Small intestine (tissue), 7 donors: ENCODE results near the gene WFIKKN1. TPM values are rescaled to one million over a fixed set of nuclear protein-coding genes. Genes with fewer than 3 reads are reported as not detected.

Experiments used
- DNase-seq, 2 donors: peaks; one replicate each; pipeline versions ENCODE4 v3.0.0 to v3.0.0-alpha.2; 2013
- FAIRE-seq: peaks from 2 replicates; lab custom pipeline; 2012; peaks lifted over from hg19 to GRCh38; lab: Jason Lieb, UNC
- H3K27ac ChIP-seq, 3 donors: one replicate each; pipeline ENCODE4 v1.5.1; 2013; ENCODE audit warnings: low read length in 2 of 3, mild to moderate bottlenecking in 2 of 3, control low read depth in 1 of 3, inconsistent platforms in 1 of 3, low read depth in 1 of 3, moderate library complexity in 1 of 3
- H3K27me3 ChIP-seq, 3 donors: one replicate each; pipeline ENCODE4 v1.6.1; 2013; ENCODE audit warnings: low read length in 3 of 3, inconsistent platforms in 1 of 3; ENCODE audit not compliant: control insufficient read depth in 3 of 3, insufficient read depth in 3 of 3
- H3K36me3 ChIP-seq, 3 donors: one replicate each; pipeline ENCODE4 v1.6.1; 2013; ENCODE audit warnings: low read length in 3 of 3, inconsistent platforms in 1 of 3, low read depth in 1 of 3, mild to moderate bottlenecking in 1 of 3, moderate library complexity in 1 of 3; ENCODE audit not compliant: control insufficient read depth in 3 of 3, insufficient read depth in 2 of 3
- H3K4me1 ChIP-seq, 3 donors: one replicate each; pipeline ENCODE4 v1.6.1; 2013; ENCODE audit warnings: low read length in 2 of 3, inconsistent platforms in 1 of 3, low read depth in 1 of 3, mild to moderate bottlenecking in 1 of 3, moderate library complexity in 1 of 3; ENCODE audit not compliant: control insufficient read depth in 3 of 3, insufficient read depth in 2 of 3
- H3K4me3 ChIP-seq, 3 donors: one replicate each; pipeline ENCODE4 v1.5.1; 2013; ENCODE audit warnings: low read length in 3 of 3, control low read depth in 1 of 3, inconsistent platforms in 1 of 3, low read depth in 1 of 3, mild to moderate bottlenecking in 1 of 3, moderate library complexity in 1 of 3
- H3K9me3 ChIP-seq, 2 donors: one replicate each; pipeline ENCODE4 v1.6.1; 2013; ENCODE audit warnings: low read depth in 1 of 2, low read length in 1 of 2; ENCODE audit not compliant: control insufficient read depth in 2 of 2, insufficient read depth in 1 of 2
- WGBS, 3 donors: extraction: QIAGEN DNeasy Blood & Tissue Kit; methylation state at CpG; one replicate each; pipeline ENCODE4 v1.1.7; 2013; 5-methylcytosine and 5-hydroxymethylcytosine counted together
- polyA plus RNA-seq, 4 donors: library from polyadenylated mRNA; stranded (reverse) in 3 of 4; unstranded in 1 of 4; fragments of 200-250 nt in 3 of 4; fragments of 120-200 nt in 1 of 4; gene quantifications; one replicate each; pipeline versions ENCODE4 v1.2.1 to v1.2.3, GENCODE V29; 2013
- donor health status: healthy with polysubstance abuse.
- donor health status: control.
- donor health status: control.
- donor health status: Bipolar disorder and iron deficiency.
- donor health status: healthy.

Gene WFIKKN1
- polyA plus RNA-seq, 4 donors = 0.60 to 7.6 (median 3.6) TPM

GRCh38 chr16:629185-629832 lies 1.5 kb upstream of the WFIKKN1 start:
- WGBS, 3 donors = 74 to 84% (median 78%) methylated on average over 29 of the region's 29 CpGs
- H3K36me3 ChIP-seq = peaks cover 0 to 68% (median 5%) of the 10 kb centered on the region in 3 donors

GRCh38 chr16:629833-630248 lies 944 bp upstream of the WFIKKN1 start:
- WGBS, 3 donors = 41 to 47% (median 46%) methylated on average over 11 of the region's 11 CpGs
- no peak overlapping the region for H3K4me3 ChIP-seq
- H3K27ac ChIP-seq = no peak overlapping the region
- no peaks in the 10 kb centered on the region for H3K9me3 ChIP-seq
- peaks cover 0 to 22% (median 3%) of the 10 kb centered on the region in 3 donors for H3K4me1 ChIP-seq
- H3K27me3 ChIP-seq = no peaks in the 10 kb centered on the region
- H3K36me3 ChIP-seq = peaks cover 0 to 70% (median 5%) of the 10 kb centered on the region in 3 donors
- FAIRE-seq (no peak), DNase-seq (no peak)

More at GRCh38 chr16:629185-629832, 1.5 kb upstream of the WFIKKN1 start:
- Histone ChIP-seq H3K27me3 (no peaks in the 10 kb centered on the region), H3K27ac (no peak overlapping the region), H3K4me3 (no peak overlapping the region), H3K4me1 (peaks cover 0 to 21% (median 3%) of the 10 kb centered on the region in 3 donors), H3K9me3 (no peaks in the 10 kb centered on the region)
- FAIRE-seq (no peak), DNase-seq (peak in 1 of 2 donors; percentile 23)

DNA sequence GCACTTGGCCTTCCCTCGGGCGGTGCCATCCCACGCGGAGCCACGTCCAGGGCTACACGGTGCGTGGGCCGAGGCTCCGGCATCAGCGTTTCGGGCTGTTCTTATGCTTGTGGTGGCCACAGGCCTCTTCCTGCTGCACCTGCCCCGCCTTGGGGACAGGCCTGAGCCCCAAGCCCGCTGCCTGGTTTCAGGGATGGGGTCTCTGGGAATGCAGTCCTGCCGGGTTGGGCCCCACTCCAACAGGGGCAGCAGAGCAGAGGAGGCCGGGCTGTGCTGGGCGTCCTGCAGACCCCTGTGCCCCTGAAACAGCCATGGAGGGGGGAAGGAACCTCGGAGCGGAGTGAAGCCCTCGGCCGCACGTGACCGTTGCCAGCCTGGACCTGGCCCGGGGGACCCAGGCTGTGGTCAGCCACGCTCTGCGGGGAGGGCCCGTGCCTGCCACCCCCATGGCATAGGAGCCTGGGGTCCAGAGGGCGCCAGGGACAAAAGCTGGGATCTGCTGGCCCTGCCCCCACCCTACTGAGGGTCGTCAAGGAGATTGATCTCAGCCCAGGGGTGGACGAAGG lies 453 bp upstream of the WFIKKN1 start:
- WGBS, 3 donors = 44 to 58% (median 46%) methylated on average over 24 to 29 of the region's 29 CpGs
- no peaks in the 10 kb centered on the region for H3K9me3 ChIP-seq
- no peaks in the 10 kb centered on the region for H3K27me3 ChIP-seq
- H3K27ac ChIP-seq = no peak overlapping the region
- peaks cover 0 to 27% (median 3%) of the 10 kb centered on the region in 3 donors for H3K4me1 ChIP-seq
- H3K4me3 ChIP-seq = no peak overlapping the region
- peaks cover 0 to 66% (median 5%) of the 10 kb centered on the region in 3 donors for H3K36me3 ChIP-seq
- DNase-seq = peak in 1 of 2 donors; percentile 20
- no peak for FAIRE-seq

DNA sequence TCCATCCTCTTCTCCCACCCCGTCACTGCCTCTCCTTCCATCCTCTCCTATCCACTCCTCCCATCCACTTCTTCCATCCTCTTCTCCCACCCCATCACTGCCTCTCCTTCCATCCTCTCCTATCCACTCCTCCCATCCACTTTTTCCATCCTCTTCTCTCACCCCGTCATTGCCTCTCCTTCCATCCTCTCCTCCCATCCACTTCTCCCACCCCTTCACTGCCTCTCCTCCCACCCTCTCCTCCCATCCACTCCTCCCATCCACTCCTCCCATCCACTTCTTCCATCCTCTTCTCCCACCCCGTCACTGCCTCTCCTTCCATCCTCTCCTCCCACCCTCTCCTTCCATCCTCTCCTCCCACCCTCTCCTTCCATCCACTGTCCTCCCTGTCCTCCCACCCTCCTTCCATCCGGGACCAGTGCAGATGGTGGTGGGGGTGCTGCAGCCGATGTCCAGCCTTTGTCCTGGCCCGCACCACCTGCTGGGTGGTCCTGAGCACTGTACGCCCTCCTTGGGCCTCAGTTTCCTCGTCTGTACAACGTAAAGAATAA lies 1.1 kb downstream of the WFIKKN1 start:
- Histone ChIP-seq H3K4me1 (peaks cover 0 to 30% (median 3%) of the 10 kb centered on the region in 3 donors), H3K27ac (no peak overlapping the region), H3K27me3 (no peaks in the 10 kb centered on the region), H3K4me3 (no peak overlapping the region), H3K36me3 (peaks cover 0 to 52% (median 3%) of the 10 kb centered on the region in 3 donors), H3K9me3 (no peaks in the 10 kb centered on the region)
- DNase-seq (no peak), FAIRE-seq (no peak)
- 45 to 57% (median 49%) methylated on average over 9 of the region's 9 CpGs for WGBS, 3 donors

- FAIRE-seq (no peak), DNase-seq (no peak)
- Histone ChIP-seq H3K9me3 (no peaks in the 10 kb centered on the region), H3K27ac (no peak overlapping the region), H3K27me3 (no peaks in the 10 kb centered on the region), H3K36me3 (peaks cover 0 to 44% (median 0%) of the 10 kb centered on the region in 3 donors), H3K4me3 (no peak overlapping the region), H3K4me1 (peaks cover 0 to 36% (median 3%) of the 10 kb centered on the region in 3 donors)
- 93 to 94% (median 94%) methylated on average over 63 to 67 of the region's 67 CpGs for WGBS, 3 donors
Measured at GRCh38 chr16:632486-633335, 1.9 kb downstream of the WFIKKN1 start.

DNA sequence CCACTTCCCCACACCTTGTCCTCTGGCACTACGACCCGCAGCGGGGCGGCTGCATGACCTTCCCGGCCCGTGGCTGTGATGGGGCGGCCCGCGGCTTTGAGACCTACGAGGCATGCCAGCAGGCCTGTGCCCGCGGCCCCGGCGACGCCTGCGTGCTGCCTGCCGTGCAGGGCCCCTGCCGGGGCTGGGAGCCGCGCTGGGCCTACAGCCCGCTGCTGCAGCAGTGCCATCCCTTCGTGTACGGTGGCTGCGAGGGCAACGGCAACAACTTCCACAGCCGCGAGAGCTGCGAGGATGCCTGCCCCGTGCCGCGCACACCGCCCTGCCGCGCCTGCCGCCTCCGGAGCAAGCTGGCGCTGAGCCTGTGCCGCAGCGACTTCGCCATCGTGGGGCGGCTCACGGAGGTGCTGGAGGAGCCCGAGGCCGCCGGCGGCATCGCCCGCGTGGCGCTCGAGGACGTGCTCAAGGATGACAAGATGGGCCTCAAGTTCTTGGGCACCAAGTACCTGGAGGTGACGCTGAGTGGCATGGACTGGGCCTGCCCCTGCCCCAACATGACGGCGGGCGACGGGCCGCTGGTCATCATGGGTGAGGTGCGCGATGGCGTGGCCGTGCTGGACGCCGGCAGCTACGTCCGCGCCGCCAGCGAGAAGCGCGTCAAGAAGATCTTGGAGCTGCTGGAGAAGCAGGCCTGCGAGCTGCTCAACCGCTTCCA lies 2.7 kb downstream of the WFIKKN1 start:
- Histone ChIP-seq H3K4me3 (no peak overlapping the region), H3K36me3 (peaks cover 0 to 36% (median 0%) of the 10 kb centered on the region in 3 donors), H3K9me3 (no peaks in the 10 kb centered on the region), H3K27ac (no peak overlapping the region), H3K27me3 (no peaks in the 10 kb centered on the region), H3K4me1 (peaks cover 0 to 42% (median 3%) of the 10 kb centered on the region in 3 donors)
- 97% methylated on average over 53 to 74 of the region's 74 CpGs for WGBS, 3 donors
- DNase-seq (no peak), FAIRE-seq (no peak)

DNA sequence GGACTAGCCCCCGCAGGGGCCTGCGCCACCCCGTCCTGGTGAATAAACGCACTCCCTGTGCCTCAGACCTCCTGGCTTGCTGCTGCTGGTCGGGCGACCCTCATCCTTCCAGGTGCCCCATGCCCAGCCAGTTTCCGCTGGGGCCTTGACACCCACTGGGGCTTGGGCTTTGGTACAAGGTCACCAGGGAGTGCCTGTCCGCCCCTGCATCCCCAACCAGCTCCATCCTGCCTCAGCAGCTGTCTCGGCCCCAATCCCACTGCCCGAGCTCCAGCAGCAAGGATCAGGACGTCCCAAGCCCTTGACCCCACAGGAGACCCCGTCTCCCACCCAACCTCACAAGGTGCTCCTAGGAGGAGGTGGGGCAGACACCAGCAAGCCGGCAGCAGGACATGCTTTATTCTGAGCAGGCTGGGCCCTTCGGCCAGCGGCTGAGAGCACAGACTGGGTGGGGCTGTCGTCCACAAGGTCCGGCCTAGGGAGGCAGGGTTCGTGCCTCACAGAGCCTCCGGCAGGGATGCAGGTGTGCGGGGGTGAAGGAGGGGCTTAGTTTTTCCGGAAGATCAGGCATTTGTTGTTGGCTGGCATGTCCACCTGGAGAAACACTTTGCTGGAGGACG lies 3.4 kb downstream of the WFIKKN1 start:
- no peaks in the 10 kb centered on the region for H3K27me3 ChIP-seq

More for the DNA sequence above, 3.4 kb downstream of the WFIKKN1 start:
- Histone ChIP-seq H3K4me3 (no peak overlapping the region), H3K9me3 (no peaks in the 10 kb centered on the region), H3K36me3 (peaks cover 0 to 30% (median 0%) of the 10 kb centered on the region in 3 donors), H3K4me1 (peaks cover 0 to 42% (median 3%) of the 10 kb centered on the region in 3 donors), H3K27ac (no peak overlapping the region)
- WGBS, 3 donors = 86 to 93% (median 89%) methylated on average over 19 to 22 of the region's 22 CpGs
- DNase-seq (no peak), FAIRE-seq (no peak)
